ENCODE results near the gene CITED4. TPM values are rescaled to one million over a fixed set of nuclear protein-coding genes. Genes with fewer than 3 reads are reported as not detected.

The CITED4 gene
- total and polyA plus RNA-seq, 9 of the 15 experiments (the other 6 are each of a cell fraction or from before 2014, with no cell fraction given) = 0.11 to 1.2 (median 0.17) TPM; not detected in 2

GRCh38 chr1:40842207-40842606 lies 20.0 kb downstream of the CITED4 start:
- no peak overlapping the region for H3K4me3 ChIP-seq
- no peaks in the 10 kb centered on the region for H4K20me1 ChIP-seq (replicated peaks; ENCODE audit: control insufficient read depth, insufficient read depth, low read length)
- no peak overlapping the region for H2AFZ ChIP-seq (ENCODE audit: low read depth, low read length)
- FAIRE-seq = no peak
- no TSS peak for BruUV-seq (replicated peaks)
- H3K36me3 ChIP-seq (ENCODE audit: control insufficient read depth, insufficient read depth, low read length) = no peaks in the 10 kb centered on the region; the same call in 2 of the 3 replicates
- H3K27ac ChIP-seq (ENCODE audit: extremely low read depth, low read depth, low read length) = no peak overlapping the region
- in situ Hi-C loops (cut with MboI) (loop anchor here (5.0 kb wide), 2 partner anchors 60 to 215 kb away; partner anchors contain the start of gene KCNQ4), intact Hi-C loops (cut with micrococcal nuclease) (no loop called here)
- WGBS (ENCODE audit: insufficient coverage, low coverage, missing lambda C conversion rate) = 71% methylated on average over 4 of the region's 4 CpGs
- H3K4me1 ChIP-seq (replicated peaks in 1 of 2; ENCODE audit: control insufficient read depth in 2 of 2, insufficient read depth in 2 of 2, low read length in 2 of 2) = peaks cover 35 to 48% of the 10 kb centered on the region in 2 experiments
- H3K27me3 ChIP-seq (ENCODE audit: control insufficient read depth in 2 of 2, insufficient read depth in 2 of 2, low read length in 2 of 2) = no peaks in the 10 kb centered on the region
- no peaks in the 10 kb centered on the region for H3K79me2 ChIP-seq (ENCODE audit: control insufficient read depth, insufficient read depth, low read length)
- POLR2A ChIA-PET = interaction anchor here (1.0 to 1.7 kb wide), 2 partner anchors 14 to 55 kb away, joined by 4 to 5 read pairs; no protein-coding TSS in a partner anchor
- no peaks in the 10 kb centered on the region for H3K9me1 ChIP-seq (ENCODE audit: control insufficient read depth, insufficient read depth, low read length)
- no peak for TF ChIP-seq PHB (CRISPR knock-in tag; IDR thresholded peaks at IDR 0.05)
- TF ChIP-seq SMC3 (conservative IDR thresholded peaks at IDR 0.05; ENCODE audit: insufficient read depth, low read depth, low read length) = no peak
- TF ChIP-seq ESRRB (CRISPR knock-in tag; IDR thresholded peaks at IDR 0.05; ENCODE audit: borderline replicate concordance) = no peak
- no peak for TF ChIP-seq HMBOX1 (IDR thresholded peaks at IDR 0.05)
- no peak for TF ChIP-seq RHOXF2B (CRISPR knock-in tag; conservative IDR thresholded peaks at IDR 0.05)
- no peak for TF ChIP-seq PHF8 (IDR thresholded peaks at IDR 0.05; ENCODE audit: borderline replicate concordance, low read length)
- no peak for TF ChIP-seq RAD21 (CRISPR knock-in tag; conservative IDR thresholded peaks at IDR 0.05 in 1 of 2, IDR thresholded peaks at IDR 0.05 in 1 of 2)
- TF ChIP-seq ZNF280B (CRISPR knock-in tag; IDR thresholded peaks at IDR 0.05) = no peak
- TF ChIP-seq PHF21A (IDR thresholded peaks at IDR 0.05; ENCODE audit: borderline replicate concordance, low read depth) = no peak
- no peak for TF ChIP-seq HNRNPH1 (optimal IDR thresholded peaks at IDR 0.05; ENCODE audit: low read depth, low read length)
- TF ChIP-seq ZEB2 (IDR thresholded peaks at IDR 0.05) = no peak
- TF ChIP-seq ILK (tag; IDR thresholded peaks at IDR 0.05; ENCODE audit: borderline replicate concordance, low read depth) = no peak
- no peak overlapping the region for H3K9ac ChIP-seq (ENCODE audit: insufficient read depth in 1 of 2, low read depth in 2 of 2, low read length in 2 of 2)
- no peak for DNase-seq (ENCODE audit: extremely low read depth in 1 of 4, low spot score in 3 of 4)
- no peak for ATAC-seq
- CTCF ChIA-PET (ENCODE audit: low intra/inter-chr PET ratio) = no interaction called here
- no peak overlapping the region for H3K4me2 ChIP-seq (ENCODE audit: insufficient read depth, low read length)
- no peaks in the 10 kb centered on the region; the same call in 1 of the 2 replicates for H3K9me3 ChIP-seq (replicated peaks; ENCODE audit: control insufficient read depth, insufficient read depth, low read depth, low read length)

Measured in K562 (cell line).